Endothelial cell of umbilical vein (primary cell): ENCODE measurements around the gene COX6B1. TPM values are rescaled to one million over a fixed set of nuclear protein-coding genes. Genes with fewer than 3 reads are reported as not detected.

Source experiments
- BruUV-seq: library from RNA; stranded (reverse); fragments of 400-500 nt; replicated peaks from 2 replicates; lab custom pipeline; 2021; lab: Mats Ljungman, UMichigan
- CTCF ChIA-PET: fragments of 300-600, 350-600 bp; sonication (Branson Sonifier 250); formaldehyde crosslinking; loops from one replicate; lab custom pipeline; 2021; ENCODE audit warnings: antibody characterized with exemption, inconsistent platforms; lab: Charles Lee
- POLR2A ChIA-PET: fragments of 300-600, 350-600 bp; sonication (Branson Sonifier 250); formaldehyde crosslinking; loops from one replicate; lab custom pipeline; 2021; ENCODE audit warnings: antibody characterized with exemption, inconsistent platforms; lab: Charles Lee
- DNase-seq: peaks from one replicate; pipeline ENCODE4 v3.0.0-alpha.2; 2011; ENCODE audit warnings: low read depth, low spot score
- FAIRE-seq: peaks from 2 replicates; lab custom pipeline; 2011; peaks lifted over from hg19 to GRCh38; lab: Jason Lieb, UNC
- H2AFZ ChIP-seq: 2 replicates; pipeline ENCODE4 v1.6.0; 2012; ENCODE audit warnings: low read depth, low read length, control low read depth, inconsistent platforms
- H3K27ac ChIP-seq: 2 replicates; pipeline ENCODE4 v1.5.1; 2011; ENCODE audit warnings: low read depth, mild to moderate bottlenecking, control low read depth, low read length, moderate library complexity; ENCODE audit not compliant: insufficient read depth
- H3K27me3 ChIP-seq, 2 experiments: 2 replicates each; pipeline versions ENCODE4 v1.6.0 to v1.6.1; 2011; ENCODE audit warnings: low read length in 2 of 2, mixed read lengths in 1 of 2; ENCODE audit not compliant: control insufficient read depth in 2 of 2, insufficient read depth in 2 of 2
- H3K36me3 ChIP-seq, 2 experiments: 2 replicates in 1 of 2; 3 replicates in 1 of 2; pipeline ENCODE4 v1.5.1; 2011; ENCODE audit warnings: low read length in 2 of 2, mild to moderate bottlenecking in 1 of 2, moderate library complexity in 1 of 2; ENCODE audit not compliant: control insufficient read depth in 2 of 2, insufficient read depth in 2 of 2; ENCODE audit errors: extremely low read depth in 1 of 2
- H3K4me1 ChIP-seq: 3 replicates; pipeline ENCODE4 v1.5.1; 2011; ENCODE audit warnings: mild to moderate bottlenecking, low read length; ENCODE audit not compliant: control insufficient read depth, insufficient read depth; ENCODE audit errors: extremely low read depth
- H3K4me2 ChIP-seq: 2 replicates; pipeline ENCODE4 v1.6.1; 2011; ENCODE audit warnings: low read length, control low read depth, mixed read lengths; ENCODE audit not compliant: insufficient read depth
- H3K4me3 ChIP-seq, 3 experiments: fragments of 200-600 bp in 1 of 3; sonication (generic), shearing (Covaris generic) in 1 of 3; replicated peaks in 1 of 3; 2 replicates each; pipeline ENCODE4 v1.5.1; 2011 to 2016; ENCODE audit warnings: control low read depth in 3 of 3, low read length in 3 of 3, mild to moderate bottlenecking in 2 of 3, inconsistent platforms in 1 of 3, low read depth in 1 of 3, moderate library complexity in 1 of 3; ENCODE audit not compliant: insufficient read depth in 1 of 3
- H3K79me2 ChIP-seq: 2 replicates; pipeline ENCODE4 v1.6.0; 2012; ENCODE audit warnings: low read length, inconsistent platforms; ENCODE audit not compliant: control insufficient read depth, insufficient read depth
- H3K9ac ChIP-seq: replicated peaks from 2 replicates; pipeline ENCODE3; 2011; ENCODE audit warnings: low read length, control low read depth; ENCODE audit not compliant: insufficient read depth; ENCODE audit errors: extremely low read depth
- H3K9me1 ChIP-seq: replicated peaks from 3 replicates; pipeline ENCODE4 v1.6.0; 2011; ENCODE audit warnings: mild to moderate bottlenecking, low read length; ENCODE audit not compliant: control insufficient read depth, insufficient read depth; ENCODE audit errors: extremely low read depth
- H3K9me3 ChIP-seq: replicated peaks from 2 replicates; pipeline ENCODE4 v1.5.1; 2012; ENCODE audit warnings: low read length, inconsistent platforms; ENCODE audit not compliant: control insufficient read depth, insufficient read depth
- H4K20me1 ChIP-seq: replicated peaks from 2 replicates; pipeline ENCODE3; 2011; ENCODE audit warnings: mild to moderate bottlenecking, low read length; ENCODE audit not compliant: control insufficient read depth, insufficient read depth; ENCODE audit errors: extremely low read depth
- CTCF ChIP-seq, 2 donors: IDR thresholded peaks; 1 replicate in 1 of 2; 2 replicates in 1 of 2; pipeline ENCODE4 v1.5.1; 2011; ENCODE audit warnings: low read length in 2 of 2, mild to moderate bottlenecking in 2 of 2, moderate library complexity in 2 of 2, control low read depth in 1 of 2, inconsistent platforms in 1 of 2, low read depth in 1 of 2; ENCODE audit not compliant: insufficient read depth in 1 of 2; ENCODE audit errors: extremely low read depth in 1 of 2
- EZH2 ChIP-seq: IDR thresholded peaks from 2 replicates; pipeline ENCODE4 v1.6.1; 2012; ENCODE audit warnings: borderline replicate concordance, low read depth, mild to moderate bottlenecking, moderate library complexity, low read length, inconsistent platforms; ENCODE audit not compliant: severe bottlenecking
- FOS ChIP-seq: IDR thresholded peaks from 2 replicates; pipeline ENCODE4 v1.6.1; 2011; ENCODE audit warnings: mild to moderate bottlenecking, low read length, moderate library complexity, borderline replicate concordance; ENCODE audit not compliant: insufficient read depth
- GATA2 ChIP-seq: IDR thresholded peaks from 2 replicates; pipeline ENCODE4 v1.7.0; 2011; ENCODE audit warnings: low read depth, mild to moderate bottlenecking, moderate library complexity, mixed read lengths, low read length; ENCODE audit not compliant: insufficient read length, insufficient read depth
- JUN ChIP-seq: IDR thresholded peaks from 2 replicates; pipeline ENCODE4 v1.6.1; 2011; ENCODE audit warnings: borderline replicate concordance, low read depth; ENCODE audit not compliant: insufficient read length, insufficient read depth
- MAX ChIP-seq: IDR thresholded peaks from 2 replicates; pipeline ENCODE4 v1.6.1; 2011; ENCODE audit not compliant: insufficient read depth, insufficient read length
- MYC ChIP-seq: IDR thresholded peaks from one replicate; pipeline ENCODE4 v1.6.1; 2011; ENCODE audit warnings: mild to moderate bottlenecking, low read depth, low read length
- POLR2A ChIP-seq: IDR thresholded peaks from 2 replicates; pipeline ENCODE4 v1.6.1; 2012; ENCODE audit warnings: low read depth, mild to moderate bottlenecking, control low read depth, low read length
- POLR2AphosphoS5 ChIP-seq: IDR thresholded peaks from 2 replicates; pipeline ENCODE4 v1.6.1; 2012; ENCODE audit warnings: low read depth, mild to moderate bottlenecking, control low read depth, low read length, moderate library complexity; ENCODE audit not compliant: insufficient read depth
- dilution Hi-C: fragments of 300-500 bp; cut with MboI; formaldehyde crosslinking; loops from one replicate; pipeline ENCODE4 v1.15.0; 2019; ENCODE audit warnings: low sequenced_read_pairs; ENCODE audit not compliant: extremely low pct_ligation_motif_present
- intact Hi-C: fragments of 100-400 bp; cut with micrococcal nuclease; formaldehyde crosslinking; loops from one replicate; pipeline ENCODE4 v1.10.0; 2022
- polyA plus RNA-seq, 4 experiments: library from polyadenylated mRNA; depleted of rRNA in 3 of 4; stranded (reverse) in 3 of 4; unstranded in 1 of 4; fragments of >200 nt; gene quantifications; 2 replicates each; pipeline versions ENCODE4 v1.2.1 to v1.2.3, GENCODE V29; 2011 to 2012; ENCODE audit warnings: missing spikeins in 1 of 4
- total RNA-seq: library from RNA; stranded (reverse); gene quantifications from 2 replicates; pipeline ENCODE4 v1.2.3, GENCODE V29; 2021

The COX6B1 gene
- total and polyA plus RNA-seq, 2 donors (not counting 3 experiments of a cell fraction or from before 2014, with no cell fraction given): 327 to 692 TPM

GRCh38 chr19:35669566-35669965 lies 21.4 kb downstream of the COX6B1 start:
- Histone ChIP-seq H4K20me1 (no peaks in the 10 kb centered on the region), H3K27ac (no peak overlapping the region), H3K9ac (no peak overlapping the region), H3K27me3 (peaks cover 2 to 3% of the 10 kb centered on the region in 2 experiments), H3K36me3 (no peaks in the 10 kb centered on the region), H3K9me3 (no peaks in the 10 kb centered on the region), H3K79me2 (no peaks in the 10 kb centered on the region), H3K9me1 (no peaks in the 10 kb centered on the region), H2AFZ (no peak overlapping the region), H3K4me1 (no peaks in the 10 kb centered on the region), H3K4me2 (no peak overlapping the region), H3K4me3 (no peak overlapping the region)
- no peak for DNase-seq
- no peak for TF ChIP-seq GATA2
- no peak for TF ChIP-seq FOS
- no peak for TF ChIP-seq MYC
- no peak for TF ChIP-seq POLR2AphosphoS5
- no peak for TF ChIP-seq POLR2A
- no peak for TF ChIP-seq JUN
- no peak for TF ChIP-seq MAX
- TF ChIP-seq EZH2: no peak
- TF ChIP-seq CTCF (IDR thresholded peaks at IDR 0.05; ENCODE audit: extremely low read depth in 1 of 2, insufficient read depth in 1 of 2, low read depth in 1 of 2, low read length in 2 of 2): no peak
- CTCF ChIA-PET: no interaction called here
- BruUV-seq: no TSS peak
- POLR2A ChIA-PET: no interaction called here
- intact Hi-C loops: no loop called here
- FAIRE-seq: no peak
- dilution Hi-C loops: no loop called here
